Measurements from ENCODE around the gene MTREX. TPM values are rescaled to one million over a fixed set of nuclear protein-coding genes. Genes with fewer than 3 reads are reported as not detected.

MTREX gene
- polyA plus RNA-seq, 6 donors from 2014 or later, result 15.7 to 32.8 (median 25.5) TPM

DNA sequence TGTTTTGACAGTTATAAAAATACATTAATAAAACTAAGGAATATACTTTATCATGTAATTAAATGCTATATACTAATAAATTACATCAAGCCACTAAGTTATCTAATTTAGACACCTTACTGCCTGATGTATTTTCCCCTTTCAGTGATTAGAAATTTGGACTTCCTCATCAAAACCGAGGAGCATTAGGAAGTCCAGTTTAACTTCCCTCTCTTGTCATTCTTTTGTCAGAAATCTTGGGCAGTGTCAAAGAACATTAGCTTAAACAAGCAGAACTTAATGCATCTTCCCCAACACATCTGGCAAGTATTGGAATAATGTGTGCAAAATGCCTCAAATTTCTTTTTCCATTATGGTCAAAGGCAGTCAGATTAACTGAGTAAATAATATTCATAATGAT lies 145.4 kb downstream of the MTREX start:
- no peaks in the 10 kb centered on the region for H3K27me3 Mint-ChIP-seq
- H3K4me1 Mint-ChIP-seq, result peaks cover 0 to 3% (median 2%) of the 10 kb centered on the region in 3 donors
- no peak overlapping the region for H3K27ac Mint-ChIP-seq
- no peak overlapping the region for H3K4me3 Mint-ChIP-seq
- ATAC-seq (ENCODE audit: low read depth in 2 of 2) (no peak), DNase-seq (no peak)
- H3K36me3 Mint-ChIP-seq, result peaks cover 0 to 16% of the 10 kb centered on the region in 2 donors
- H3K9me3 Mint-ChIP-seq, result no peaks in the 10 kb centered on the region

GRCh38 chr5:55454282-55454681 lies 146.5 kb downstream of the MTREX start:
- Mint-ChIP-seq H3K27ac (no peak overlapping the region), H3K4me3 (no peak overlapping the region), H3K36me3 (peaks cover 0 to 16% of the 10 kb centered on the region in 2 donors), H3K9me3 (no peaks in the 10 kb centered on the region), H3K27me3 (no peaks in the 10 kb centered on the region), H3K4me1 (peaks cover 0 to 3% (median 2%) of the 10 kb centered on the region in 3 donors)
- ATAC-seq (ENCODE audit: low read depth in 2 of 2) (no peak), DNase-seq (no peak)

GRCh38 chr5:55456216-55456895 lies 148.6 kb downstream of the MTREX start:
- no peaks in the 10 kb centered on the region for H3K27me3 Mint-ChIP-seq
- H3K36me3 Mint-ChIP-seq, result peaks cover 0 to 9% of the 10 kb centered on the region in 2 donors

DNA sequence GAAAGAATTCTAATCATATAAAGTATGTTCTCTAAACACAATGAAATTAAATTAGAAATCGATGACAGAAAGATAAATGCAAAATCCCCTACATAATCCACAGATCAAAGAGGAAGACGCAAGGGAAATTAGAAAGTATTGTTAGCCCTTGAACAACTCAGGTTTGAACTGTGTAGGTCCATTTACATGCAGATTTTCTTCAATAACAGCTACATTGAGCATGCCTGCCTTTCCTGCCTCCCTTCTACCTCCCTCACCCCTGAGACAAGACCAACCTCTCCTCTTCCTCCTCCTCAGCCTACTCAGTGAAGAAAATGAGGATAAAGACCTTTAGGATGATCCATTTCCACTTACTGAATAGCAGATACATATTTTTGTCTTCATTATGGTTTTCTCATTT lies 151.8 kb downstream of the MTREX start:
- H3K4me3 Mint-ChIP-seq, result no peak overlapping the region
- ATAC-seq (ENCODE audit: low read depth in 2 of 2) (no peak), DNase-seq (no peak)
- peaks cover 0 to 4% of the 10 kb centered on the region in 2 donors for H3K36me3 Mint-ChIP-seq
- no peaks in the 10 kb centered on the region for H3K9me3 Mint-ChIP-seq
- H3K27me3 Mint-ChIP-seq, result no peaks in the 10 kb centered on the region
- H3K4me1 Mint-ChIP-seq, result peaks cover 0 to 7% (median 0%) of the 10 kb centered on the region in 3 donors
- H3K27ac Mint-ChIP-seq, result no peak overlapping the region

More at GRCh38 chr5:55456216-55456895, 148.6 kb downstream of the MTREX start:
- no peak for DNase-seq
- Mint-ChIP-seq H3K27ac (no peak overlapping the region), H3K4me1 (peaks cover under 1 to 3% (median 2%) of the 10 kb centered on the region in 3 donors), H3K9me3 (no peaks in the 10 kb centered on the region), H3K4me3 (no peak overlapping the region)
- ATAC-seq (ENCODE audit: low read depth in 2 of 2), result no peak

- no peak overlapping the region for H3K4me3 Mint-ChIP-seq
- H3K27ac Mint-ChIP-seq, result peak overlapping the region in 1 of 6 donors; percentile 30
- H3K27me3 Mint-ChIP-seq, result no peaks in the 10 kb centered on the region
- ATAC-seq (ENCODE audit: low read depth in 2 of 2), result no peak
- H3K9me3 Mint-ChIP-seq, result no peaks in the 10 kb centered on the region
- DNase-seq, result no peak
- peaks cover 0 to 7% (median 0%) of the 10 kb centered on the region in 3 donors for H3K4me1 Mint-ChIP-seq
- peaks cover 8 to 14% of the 10 kb centered on the region in 2 donors for H3K36me3 Mint-ChIP-seq
Observed at GRCh38 chr5:55463613-55464012, 155.8 kb downstream of the MTREX start.

- no peak for ATAC-seq (ENCODE audit: low read depth in 2 of 2)
- Mint-ChIP-seq H3K4me1 (no peaks in the 10 kb centered on the region), H3K9me3 (no peaks in the 10 kb centered on the region), H3K4me3 (no peak overlapping the region), H3K27ac (peak overlapping the region in 1 of 6 donors; percentile 4), H3K36me3 (peaks cover 8 to 14% of the 10 kb centered on the region in 2 donors), H3K27me3 (no peaks in the 10 kb centered on the region)
- DNase-seq, result no peak
Observed at GRCh38 chr5:55467862-55468551, 160.2 kb downstream of the MTREX start.

DNA sequence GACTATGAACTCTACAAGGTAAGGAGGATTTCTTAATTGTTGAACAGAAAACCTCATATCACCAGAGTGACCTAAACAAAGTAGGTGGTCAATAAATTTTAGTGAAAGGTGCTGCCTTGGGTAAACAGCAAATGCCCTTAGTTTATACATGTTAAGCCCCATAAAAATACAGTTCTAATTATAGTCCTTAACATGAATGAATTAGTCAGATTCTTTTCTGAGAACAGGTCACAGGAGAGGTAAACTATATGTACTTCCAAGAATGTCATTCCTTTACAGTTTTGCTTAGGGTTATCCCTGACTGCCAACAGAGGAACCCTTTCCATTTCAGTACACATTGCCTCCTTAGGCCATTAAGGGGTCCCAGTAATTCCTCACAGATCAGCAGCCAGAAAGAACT lies 162.1 kb downstream of the MTREX start:
- no peaks in the 10 kb centered on the region for H3K4me1 Mint-ChIP-seq

DNA sequence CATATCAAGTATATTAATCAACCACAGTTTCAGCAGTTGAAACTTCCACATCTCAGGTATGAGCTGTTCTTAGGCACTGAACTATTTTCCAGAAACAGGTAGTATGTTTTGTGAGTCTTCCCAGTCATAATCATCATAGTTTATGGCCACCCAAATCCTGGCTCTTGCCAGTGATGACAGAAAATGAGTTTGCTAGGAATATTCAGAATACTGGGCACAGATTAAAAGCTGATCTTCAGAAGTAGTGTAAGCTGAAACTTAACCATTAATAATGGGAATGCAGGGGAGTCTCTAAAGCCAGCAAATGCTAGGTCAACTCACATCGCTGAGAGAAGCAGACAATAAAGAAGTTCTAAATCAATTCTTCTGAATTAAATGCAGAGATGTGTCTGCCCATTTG lies 162.5 kb downstream of the MTREX start:
- Mint-ChIP-seq H3K27ac (no peak overlapping the region), H3K36me3 (peaks cover 8% of the 10 kb centered on the region in 2 donors), H3K4me3 (no peak overlapping the region), H3K27me3 (no peaks in the 10 kb centered on the region), H3K4me1 (no peaks in the 10 kb centered on the region), H3K9me3 (no peaks in the 10 kb centered on the region)
- DNase-seq (no peak), ATAC-seq (ENCODE audit: low read depth in 2 of 2) (no peak)

More for the DNA sequence above, 162.1 kb downstream of the MTREX start:
- H3K27me3 Mint-ChIP-seq, result no peaks in the 10 kb centered on the region
- H3K4me3 Mint-ChIP-seq, result no peak overlapping the region
- DNase-seq (no peak), ATAC-seq (ENCODE audit: low read depth in 2 of 2) (no peak)
- peaks cover 8% of the 10 kb centered on the region in 2 donors for H3K36me3 Mint-ChIP-seq
- H3K9me3 Mint-ChIP-seq, result no peaks in the 10 kb centered on the region
- no peak overlapping the region for H3K27ac Mint-ChIP-seq

- H3K9me3 Mint-ChIP-seq, result no peaks in the 10 kb centered on the region
Observed at GRCh38 chr5:55471468-55471867, 163.7 kb downstream of the MTREX start.

DNA sequence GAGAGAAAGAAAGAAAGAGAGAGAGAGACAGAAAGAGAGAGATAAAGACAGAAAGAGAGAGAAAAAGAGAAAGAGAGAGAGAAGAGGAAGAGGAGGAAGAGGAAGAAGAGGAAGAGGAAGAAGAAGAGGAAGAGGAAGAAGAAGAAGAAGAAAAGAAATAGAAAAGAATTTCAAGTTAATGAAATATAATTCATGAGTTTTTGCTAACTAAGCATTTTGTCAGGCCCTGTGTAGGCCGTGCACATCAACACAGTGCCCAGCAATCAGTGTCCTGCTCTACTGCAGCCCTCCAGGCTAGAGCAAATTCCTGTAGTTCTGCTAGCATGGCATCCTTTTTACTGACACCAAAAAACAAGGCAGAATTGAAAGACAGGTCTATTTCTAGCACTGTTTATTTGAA lies 164.9 kb downstream of the MTREX start:
- peak overlapping the region in 1 of 8 donors; percentile 61 for H3K4me3 Mint-ChIP-seq
- H3K4me1 Mint-ChIP-seq, result peaks cover 5 to 11% (median 6%) of the 10 kb centered on the region in 3 donors
- H3K27me3 Mint-ChIP-seq, result no peaks in the 10 kb centered on the region
- H3K27ac Mint-ChIP-seq, result no peak overlapping the region
- ATAC-seq (ENCODE audit: low read depth in 2 of 2), result no peak
- DNase-seq, result no peak
- no peaks in the 10 kb centered on the region for H3K36me3 Mint-ChIP-seq
- no peaks in the 10 kb centered on the region for H3K9me3 Mint-ChIP-seq

More at GRCh38 chr5:55471468-55471867, 163.7 kb downstream of the MTREX start:
- no peak for ATAC-seq (ENCODE audit: low read depth in 2 of 2)
- DNase-seq, result no peak
- Mint-ChIP-seq H3K27me3 (no peaks in the 10 kb centered on the region), H3K36me3 (no peaks in the 10 kb centered on the region), H3K4me3 (no peak overlapping the region), H3K27ac (no peak overlapping the region), H3K4me1 (peaks cover under 1 to 2% (median 1%) of the 10 kb centered on the region in 3 donors)

Other genes starting within 250 kb of the MTREX start
- gene GZMA, start 205.3 kb upstream of the MTREX start, polyA plus RNA-seq (ENCODE audit: low read depth in 6 of 6), result 1 to 10 TPM in 5 of 6 donors, under 1 TPM in 1; 0.80 to 5.0 (median 2.6) TPM
- gene GPX8, start 147.8 kb upstream of the MTREX start, polyA plus RNA-seq (ENCODE audit: low read depth in 6 of 6), result not detected
- gene CDC20B, start 134.8 kb upstream of the MTREX start, polyA plus RNA-seq (ENCODE audit: low read depth in 6 of 6), result not detected
- not detected for gene MCIDAS, start 80.7 kb upstream of the MTREX start, polyA plus RNA-seq (ENCODE audit: low read depth in 6 of 6)
- gene CCNO, start 74.4 kb upstream of the MTREX start, polyA plus RNA-seq (ENCODE audit: low read depth in 6 of 6), result not detected
- gene DHX29, start 295 bp upstream of the MTREX start, polyA plus RNA-seq (ENCODE audit: low read depth in 6 of 6), result 10 to 100 TPM in 5 of 6 donors, 1 to 10 TPM in 1; 7.0 to 19.5 (median 15.3) TPM
- 10 to 100 TPM in 1 of 6 donors, 1 to 10 TPM in 5; 4.6 to 10.4 (median 7.2) TPM for gene PLPP1, start 227.0 kb downstream of the MTREX start, polyA plus RNA-seq (ENCODE audit: low read depth in 6 of 6)

All from naive B cell (primary cell).